Measurements from ENCODE around the gene LRFN3. TPM values are rescaled to one million over a fixed set of nuclear protein-coding genes. Genes with fewer than 3 reads are reported as not detected.

LRFN3 gene
- polyA plus RNA-seq, 3 donors from 2014 or later: 0.17 to 0.62 (median 0.32) TPM

- Mint-ChIP-seq H3K36me3 (peaks cover 0 to 8% (median 7%) of the 10 kb centered on the region in 3 donors), H3K4me3 (peak overlapping the region; percentile 52 to 90 (median 70)), H3K4me1 (peaks cover 23% of the 10 kb centered on the region in 2 donors), H3K9me3 (no peaks in the 10 kb centered on the region), H3K27ac (peak overlapping the region in 5 of 6 donors; percentile 1 to 83 (median 19)), H3K27me3 (ENCODE audit: low read depth in 3 of 3) (peaks cover 3 to 13% (median 5%) of the 10 kb centered on the region in 3 donors)
- DNase-seq: no peak
Observed at GRCh38 chr19:35937345-35938281, 1.4 kb downstream of the LRFN3 start.

- H3K9me3 Mint-ChIP-seq: no peaks in the 10 kb centered on the region
- peak overlapping the region in 3 of 6 donors; percentile 12 to 50 (median 42) for H3K27ac Mint-ChIP-seq
- DNase-seq: no peak
- peaks cover 0 to 8% (median 7%) of the 10 kb centered on the region in 3 donors for H3K36me3 Mint-ChIP-seq
- peaks cover 3 to 13% (median 5%) of the 10 kb centered on the region in 3 donors for H3K27me3 Mint-ChIP-seq (ENCODE audit: low read depth in 3 of 3)
- H3K4me1 Mint-ChIP-seq: peaks cover 23% of the 10 kb centered on the region in 2 donors
- peak overlapping the region; percentile 49 to 90 (median 70) for H3K4me3 Mint-ChIP-seq
Observed at GRCh38 chr19:35938282-35939224, 2.4 kb downstream of the LRFN3 start.

- peaks cover 0 to 8% (median 7%) of the 10 kb centered on the region in 3 donors for H3K36me3 Mint-ChIP-seq
- H3K4me3 Mint-ChIP-seq: peak overlapping the region in 1 of 5 donors; percentile 24
- H3K27me3 Mint-ChIP-seq (ENCODE audit: low read depth in 3 of 3): peaks cover 3 to 13% (median 5%) of the 10 kb centered on the region in 3 donors
- H3K9me3 Mint-ChIP-seq: no peaks in the 10 kb centered on the region
- no peak overlapping the region for H3K27ac Mint-ChIP-seq
- peaks cover 23% of the 10 kb centered on the region in 2 donors for H3K4me1 Mint-ChIP-seq
- no peak for DNase-seq
Observed at GRCh38 chr19:35939307-35940077, 3.3 kb downstream of the LRFN3 start.

- no peak for DNase-seq
- H3K9me3 Mint-ChIP-seq: no peaks in the 10 kb centered on the region
- no peak overlapping the region for H3K27ac Mint-ChIP-seq
- H3K27me3 Mint-ChIP-seq (ENCODE audit: low read depth in 3 of 3): peaks cover 3 to 13% (median 5%) of the 10 kb centered on the region in 3 donors
- H3K4me3 Mint-ChIP-seq: no peak overlapping the region
- H3K36me3 Mint-ChIP-seq: peaks cover 0 to 8% (median 7%) of the 10 kb centered on the region in 3 donors
- peaks cover 23% of the 10 kb centered on the region in 2 donors for H3K4me1 Mint-ChIP-seq
Observed at GRCh38 chr19:35940078-35940775, 4.1 kb downstream of the LRFN3 start.

- Mint-ChIP-seq H3K27ac (peak overlapping the region in 1 of 6 donors; percentile 20), H3K27me3 (ENCODE audit: low read depth in 3 of 3) (peaks cover 3 to 13% (median 7%) of the 10 kb centered on the region in 3 donors), H3K4me1 (peaks cover 21% of the 10 kb centered on the region in 2 donors), H3K9me3 (no peaks in the 10 kb centered on the region), H3K36me3 (peaks cover 0 to 8% (median 7%) of the 10 kb centered on the region in 3 donors), H3K4me3 (no peak overlapping the region)
- no peak for DNase-seq
Observed at GRCh38 chr19:35940839-35941238, 4.7 kb downstream of the LRFN3 start.

- H3K9me3 Mint-ChIP-seq: no peaks in the 10 kb centered on the region
- peaks cover 17% of the 10 kb centered on the region in 2 donors for H3K4me1 Mint-ChIP-seq
- H3K4me3 Mint-ChIP-seq: no peak overlapping the region
- peaks cover 1 to 11% (median 8%) of the 10 kb centered on the region in 3 donors for H3K27me3 Mint-ChIP-seq (ENCODE audit: low read depth in 3 of 3)
- DNase-seq: no peak
- peaks cover 0 to 8% (median 7%) of the 10 kb centered on the region in 3 donors for H3K36me3 Mint-ChIP-seq
- no peak overlapping the region for H3K27ac Mint-ChIP-seq
Observed at GRCh38 chr19:35942235-35942634, 6.1 kb downstream of the LRFN3 start.

GRCh38 chr19:35943321-35944301, 7.4 kb downstream of the LRFN3 start:
- H3K27me3 Mint-ChIP-seq (ENCODE audit: low read depth in 3 of 3): peaks cover 1 to 12% (median 11%) of the 10 kb centered on the region in 3 donors
- H3K27ac Mint-ChIP-seq: peak overlapping the region in 1 of 6 donors; percentile 17
- H3K9me3 Mint-ChIP-seq: no peaks in the 10 kb centered on the region
- no peak overlapping the region for H3K4me3 Mint-ChIP-seq
- DNase-seq: no peak
- H3K4me1 Mint-ChIP-seq: peaks cover 9 to 11% of the 10 kb centered on the region in 2 donors
- no peaks in the 10 kb centered on the region for H3K36me3 Mint-ChIP-seq

GRCh38 chr19:35944556-35944955, 8.4 kb downstream of the LRFN3 start:
- peaks cover 1 to 17% (median 9%) of the 10 kb centered on the region in 3 donors for H3K27me3 Mint-ChIP-seq (ENCODE audit: low read depth in 3 of 3)
- H3K4me1 Mint-ChIP-seq: peaks cover 6 to 8% of the 10 kb centered on the region in 2 donors
- H3K27ac Mint-ChIP-seq: no peak overlapping the region
- no peaks in the 10 kb centered on the region for H3K9me3 Mint-ChIP-seq
- DNase-seq: no peak
- H3K36me3 Mint-ChIP-seq: no peaks in the 10 kb centered on the region
- H3K4me3 Mint-ChIP-seq: no peak overlapping the region

- no peak overlapping the region for H3K27ac Mint-ChIP-seq
- peaks cover 1 to 17% (median 9%) of the 10 kb centered on the region in 3 donors for H3K27me3 Mint-ChIP-seq (ENCODE audit: low read depth in 3 of 3)
- no peaks in the 10 kb centered on the region for H3K9me3 Mint-ChIP-seq
- H3K4me3 Mint-ChIP-seq: no peak overlapping the region
- H3K36me3 Mint-ChIP-seq: no peaks in the 10 kb centered on the region
- peaks cover 6 to 9% of the 10 kb centered on the region in 2 donors for H3K4me1 Mint-ChIP-seq
- no peak for DNase-seq
Observed at GRCh38 chr19:35945121-35945790, 9.1 kb downstream of the LRFN3 start.

- no peak overlapping the region for H3K4me3 Mint-ChIP-seq
- H3K4me1 Mint-ChIP-seq: peaks cover 6 to 13% of the 10 kb centered on the region in 2 donors
Observed at GRCh38 chr19:35946203-35946602, 10.0 kb downstream of the LRFN3 start.

GRCh38 chr19:35949131-35949530, 13.0 kb downstream of the LRFN3 start:
- H3K4me3 Mint-ChIP-seq: no peak overlapping the region
- peaks cover 0 to 18% (median 11%) of the 10 kb centered on the region in 3 donors for H3K27me3 Mint-ChIP-seq (ENCODE audit: low read depth in 3 of 3)
- DNase-seq: no peak
- no peaks in the 10 kb centered on the region for H3K36me3 Mint-ChIP-seq
- H3K27ac Mint-ChIP-seq: peak overlapping the region in 3 of 6 donors; percentile 48 to 81 (median 71)
- no peaks in the 10 kb centered on the region for H3K9me3 Mint-ChIP-seq
- peaks cover 30 to 36% of the 10 kb centered on the region in 2 donors for H3K4me1 Mint-ChIP-seq

More at GRCh38 chr19:35946203-35946602, 10.0 kb downstream of the LRFN3 start:
- Mint-ChIP-seq H3K27me3 (ENCODE audit: low read depth in 3 of 3) (peaks cover under 1 to 17% (median 9%) of the 10 kb centered on the region in 3 donors), H3K27ac (peak overlapping the region in 1 of 6 donors; percentile 18), H3K9me3 (no peaks in the 10 kb centered on the region), H3K36me3 (no peaks in the 10 kb centered on the region)
- DNase-seq: no peak
